Hepatic stellate cell (primary cell): ENCODE measurements around the gene THSD7A.

ENCODE experiments used
- DNase-seq: peaks from one replicate; pipeline ENCODE4 v3.0.0; 2011; ENCODE audit warnings: low spot score

Gene THSD7A

GRCh38 chr7:11817111-11817740 lies 14.8 kb downstream of the THSD7A start:
- DNase-seq, result no peak

GRCh38 chr7:11811709-11812108 lies 20.3 kb downstream of the THSD7A start:
- DNase-seq, result no peak

GRCh38 chr7:11810043-11810625 lies 21.9 kb downstream of the THSD7A start:
- no peak for DNase-seq

GRCh38 chr7:11807000-11807399 lies 25.0 kb downstream of the THSD7A start:
- no peak for DNase-seq

- no peak for DNase-seq
Observed at GRCh38 chr7:11804621-11805020, 27.4 kb downstream of the THSD7A start.

GRCh38 chr7:11795231-11795630 lies 36.8 kb downstream of the THSD7A start:
- DNase-seq, result no peak

- DNase-seq, result no peak
Observed at GRCh38 chr7:11792166-11792565, 39.8 kb downstream of the THSD7A start.

- DNase-seq, result no peak
Observed at GRCh38 chr7:11788568-11788967, 43.4 kb downstream of the THSD7A start.

- no peak for DNase-seq
Observed at GRCh38 chr7:11787534-11787933, 44.5 kb downstream of the THSD7A start.

GRCh38 chr7:11786186-11786585 lies 45.8 kb downstream of the THSD7A start:
- DNase-seq, result no peak

- no peak for DNase-seq
Observed at GRCh38 chr7:11784769-11785536, 47.0 kb downstream of the THSD7A start.

GRCh38 chr7:11779864-11780674 lies 51.9 kb downstream of the THSD7A start:
- no peak for DNase-seq

GRCh38 chr7:11776039-11776438 lies 56.0 kb downstream of the THSD7A start:
- no peak for DNase-seq

- no peak for DNase-seq
Observed at GRCh38 chr7:11775401-11775800, 56.6 kb downstream of the THSD7A start.

GRCh38 chr7:11768263-11768662 lies 63.7 kb downstream of the THSD7A start:
- no peak for DNase-seq

GRCh38 chr7:11767148-11767547 lies 64.8 kb downstream of the THSD7A start:
- no peak for DNase-seq

GRCh38 chr7:11760372-11760771 lies 71.6 kb downstream of the THSD7A start:
- no peak for DNase-seq

GRCh38 chr7:11758627-11759111 lies 73.3 kb downstream of the THSD7A start:
- DNase-seq, result no peak

GRCh38 chr7:11757153-11757552 lies 74.8 kb downstream of the THSD7A start:
- no peak for DNase-seq

GRCh38 chr7:11754933-11755332 lies 77.1 kb downstream of the THSD7A start:
- no peak for DNase-seq

GRCh38 chr7:11754123-11754522 lies 77.9 kb downstream of the THSD7A start:
- no peak for DNase-seq

- DNase-seq, result no peak
Observed at GRCh38 chr7:11753433-11753832, 78.6 kb downstream of the THSD7A start.
